Vagina (tissue), 2 donors: ENCODE data around the gene SULT4A1. TPM values are rescaled to one million over a fixed set of nuclear protein-coding genes. Genes with fewer than 3 reads are reported as not detected.

ENCODE experiments used
- DNase-seq, 2 donors: peaks; one replicate each; pipeline ENCODE4 v3.0.0-alpha.2; 2017; ENCODE audit errors: extremely low spot score in 2 of 2
- H3K27ac ChIP-seq: fragments of 200-600 bp; sonication (generic); one replicate; pipeline ENCODE4 v1.5.1; 2019
- H3K27me3 ChIP-seq: fragments of 200-600 bp; sonication (generic); one replicate; pipeline ENCODE4 v1.5.1; 2019
- H3K36me3 ChIP-seq, 2 donors: fragments of 200-600 bp; sonication (generic); one replicate each; pipeline ENCODE4 v1.5.1; 2017 to 2019
- H3K4me1 ChIP-seq: fragments of 200-600 bp; sonication (generic); one replicate; pipeline ENCODE4 v1.5.1; 2019
- H3K4me3 ChIP-seq, 2 donors: fragments of 200-600 bp; sonication (generic); 1 replicate in 1 of 2; 2 replicates in 1 of 2; pipeline ENCODE4 v1.5.1; 2016 to 2019
- H3K9me3 ChIP-seq: fragments of 200-600 bp; sonication (generic); one replicate; pipeline ENCODE4 v1.5.1; 2019
- POLR2A ChIP-seq, 2 donors: fragments of 450-650 bp; IDR thresholded peaks; one replicate each; pipeline ENCODE4 v1.6.1; 2017; ENCODE audit warnings: antibody characterized with exemption in 2 of 2, mild to moderate bottlenecking in 2 of 2, moderate library complexity in 2 of 2
- POLR2AphosphoS5 ChIP-seq, 2 donors: sonication (generic); formaldehyde crosslinking; IDR thresholded peaks; one replicate each; pipeline ENCODE4 v1.9.0; 2017; ENCODE audit warnings: antibody characterized with exemption in 2 of 2, mild to moderate bottlenecking in 2 of 2, low read depth in 1 of 2; ENCODE audit not compliant: insufficient read depth in 1 of 2
- intact Hi-C: fragments of 100-400 bp; cut with DNase I; formaldehyde crosslinking; loops from one replicate; pipeline ENCODE4 v1.15.1; 2023
- total RNA-seq: library from RNA; depleted of rRNA; stranded (reverse); fragments of >200 nt; gene quantifications from one replicate; pipeline ENCODE4 v1.2.3, GENCODE V29; 2016
- TF ChIP-seq, protein P1 (sequence below), 3 experiments: fragments of 450-650 bp in 2 of 3; fragments of 200-600 bp in 1 of 3; sonication (generic) in 1 of 3; IDR thresholded peaks; one replicate each; pipeline ENCODE4 v1.5.1; 2017 to 2019; ENCODE audit warnings: antibody characterized with exemption in 3 of 3, mild to moderate bottlenecking in 2 of 3, moderate library complexity in 2 of 3

Gene SULT4A1
- total RNA-seq, 1 donor from 2014 or later = 3.2 TPM

DNA sequence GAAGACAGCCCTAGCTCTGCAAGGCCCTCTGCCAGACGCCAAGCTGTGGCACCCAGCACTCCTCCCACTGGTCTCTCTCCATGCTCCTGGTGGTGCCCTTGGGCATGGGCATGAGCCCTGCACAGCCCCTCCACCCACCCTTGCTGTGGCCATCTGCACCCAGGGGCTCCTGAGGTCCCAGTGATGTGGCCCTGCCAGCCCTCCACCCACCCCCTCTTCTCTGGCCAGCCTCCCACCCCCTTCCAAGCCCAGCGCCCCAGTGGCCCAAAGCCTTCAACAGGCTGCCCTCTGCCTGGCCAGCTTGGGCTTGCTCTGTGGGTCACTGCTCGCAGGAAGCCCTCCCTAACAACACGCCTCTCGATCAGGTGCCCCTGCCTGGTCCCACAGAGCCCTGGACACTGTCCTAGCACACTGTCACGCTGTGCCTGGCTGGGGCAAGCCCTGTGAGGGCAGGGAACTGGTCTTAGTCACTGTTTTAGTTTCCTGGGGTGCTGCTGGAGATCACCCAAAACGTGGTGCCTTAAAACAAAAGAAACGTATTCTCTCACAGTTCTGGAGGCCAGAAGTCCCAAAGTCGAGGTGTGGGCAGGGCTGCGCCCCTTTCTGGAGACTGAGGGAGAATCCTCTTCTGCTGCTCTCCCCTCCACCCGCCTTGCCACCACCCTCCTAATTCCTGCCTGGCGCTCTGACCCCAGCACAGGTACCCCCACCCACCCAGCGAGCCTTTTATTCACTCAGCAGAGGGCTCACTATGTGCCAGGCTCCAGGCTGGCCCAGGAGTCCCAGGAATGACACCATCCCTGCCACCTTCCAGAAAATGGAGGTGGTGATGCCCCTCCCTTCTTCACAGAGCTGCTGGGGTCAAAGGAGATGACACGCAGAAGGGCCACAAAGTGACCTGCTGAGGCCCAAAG lies 14.7 kb downstream of the SULT4A1 start:
- Histone ChIP-seq H3K36me3 (no peaks in the 10 kb centered on the region), H3K4me1 (no peaks in the 10 kb centered on the region), H3K4me3 (no peak overlapping the region), H3K27me3 (no peaks in the 10 kb centered on the region), H3K9me3 (no peaks in the 10 kb centered on the region), H3K27ac (no peak overlapping the region)
- intact Hi-C loops = no loop called here
- TF ChIP-seq, protein P1, sequence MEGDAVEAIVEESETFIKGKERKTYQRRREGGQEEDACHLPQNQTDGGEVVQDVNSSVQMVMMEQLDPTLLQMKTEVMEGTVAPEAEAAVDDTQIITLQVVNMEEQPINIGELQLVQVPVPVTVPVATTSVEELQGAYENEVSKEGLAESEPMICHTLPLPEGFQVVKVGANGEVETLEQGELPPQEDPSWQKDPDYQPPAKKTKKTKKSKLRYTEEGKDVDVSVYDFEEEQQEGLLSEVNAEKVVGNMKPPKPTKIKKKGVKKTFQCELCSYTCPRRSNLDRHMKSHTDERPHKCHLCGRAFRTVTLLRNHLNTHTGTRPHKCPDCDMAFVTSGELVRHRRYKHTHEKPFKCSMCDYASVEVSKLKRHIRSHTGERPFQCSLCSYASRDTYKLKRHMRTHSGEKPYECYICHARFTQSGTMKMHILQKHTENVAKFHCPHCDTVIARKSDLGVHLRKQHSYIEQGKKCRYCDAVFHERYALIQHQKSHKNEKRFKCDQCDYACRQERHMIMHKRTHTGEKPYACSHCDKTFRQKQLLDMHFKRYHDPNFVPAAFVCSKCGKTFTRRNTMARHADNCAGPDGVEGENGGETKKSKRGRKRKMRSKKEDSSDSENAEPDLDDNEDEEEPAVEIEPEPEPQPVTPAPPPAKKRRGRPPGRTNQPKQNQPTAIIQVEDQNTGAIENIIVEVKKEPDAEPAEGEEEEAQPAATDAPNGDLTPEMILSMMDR (IDR thresholded peaks at IDR 0.05) = no peak
- TF ChIP-seq POLR2AphosphoS5 (IDR thresholded peaks at IDR 0.05; ENCODE audit: insufficient read depth in 1 of 2, low read depth in 1 of 2) (no peak), POLR2A (IDR thresholded peaks at IDR 0.05) (no peak)
- no peak for DNase-seq

DNA sequence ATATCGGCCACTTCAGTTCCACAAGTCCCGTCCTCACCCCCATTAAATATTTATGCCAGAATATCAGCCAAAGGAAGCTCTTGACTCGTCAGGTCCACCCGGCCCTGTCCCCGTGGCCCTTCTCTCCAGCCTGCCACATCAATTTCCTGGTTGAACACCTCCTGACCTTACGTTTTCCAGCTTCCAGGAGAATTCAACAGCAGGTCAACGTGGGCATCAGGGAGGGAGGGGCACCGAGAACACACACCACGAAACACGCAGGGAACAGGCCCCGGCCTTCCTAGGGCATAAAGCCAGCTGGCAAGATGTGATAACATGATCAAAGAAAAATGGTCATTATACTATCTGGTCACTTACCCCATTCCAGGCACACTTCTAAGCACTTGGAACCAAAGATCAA lies 15.3 kb downstream of the SULT4A1 start:
- H3K27me3 ChIP-seq = no peaks in the 10 kb centered on the region
- H3K27ac ChIP-seq = no peak overlapping the region
- TF ChIP-seq, protein P1 (IDR thresholded peaks at IDR 0.05) = no peak
- no peak for TF ChIP-seq POLR2AphosphoS5 (IDR thresholded peaks at IDR 0.05; ENCODE audit: insufficient read depth in 1 of 2, low read depth in 1 of 2)
- no peak for TF ChIP-seq POLR2A (IDR thresholded peaks at IDR 0.05)
- H3K9me3 ChIP-seq = no peaks in the 10 kb centered on the region
- H3K36me3 ChIP-seq = no peaks in the 10 kb centered on the region
- no peaks in the 10 kb centered on the region for H3K4me1 ChIP-seq
- intact Hi-C loops = no loop called here
- no peak for DNase-seq
- H3K4me3 ChIP-seq = no peak overlapping the region

DNA sequence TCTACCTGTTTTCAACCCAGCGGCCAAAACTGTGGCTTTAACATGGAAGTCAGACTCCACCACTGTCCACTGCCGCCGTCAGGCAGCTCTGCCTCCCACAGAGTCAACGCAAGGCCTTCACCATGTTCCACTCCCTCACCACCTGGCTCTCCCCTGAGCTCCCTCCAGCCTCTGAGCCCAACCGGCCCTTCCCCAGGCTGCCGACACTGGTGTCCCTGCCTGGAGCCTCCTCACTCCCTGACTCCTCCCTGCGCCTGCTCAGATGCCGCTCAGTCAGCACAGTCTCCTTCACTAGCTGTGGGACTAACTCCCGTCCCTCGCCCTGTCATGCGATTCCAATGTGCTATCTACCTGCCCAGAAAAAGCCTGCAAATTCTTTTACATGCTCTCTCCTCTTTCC lies 16.3 kb downstream of the SULT4A1 start:
- no peaks in the 10 kb centered on the region for H3K36me3 ChIP-seq
- no peaks in the 10 kb centered on the region for H3K27me3 ChIP-seq
- no peaks in the 10 kb centered on the region for H3K4me1 ChIP-seq
- H3K4me3 ChIP-seq = no peak overlapping the region
- no peak overlapping the region for H3K27ac ChIP-seq
- no peaks in the 10 kb centered on the region for H3K9me3 ChIP-seq
- no peak for DNase-seq
- TF ChIP-seq, protein P1 (IDR thresholded peaks at IDR 0.05) = no peak
- TF ChIP-seq POLR2A (IDR thresholded peaks at IDR 0.05) (no peak), POLR2AphosphoS5 (IDR thresholded peaks at IDR 0.05; ENCODE audit: insufficient read depth in 1 of 2, low read depth in 1 of 2) (no peak)
- intact Hi-C loops = no loop called here

DNA sequence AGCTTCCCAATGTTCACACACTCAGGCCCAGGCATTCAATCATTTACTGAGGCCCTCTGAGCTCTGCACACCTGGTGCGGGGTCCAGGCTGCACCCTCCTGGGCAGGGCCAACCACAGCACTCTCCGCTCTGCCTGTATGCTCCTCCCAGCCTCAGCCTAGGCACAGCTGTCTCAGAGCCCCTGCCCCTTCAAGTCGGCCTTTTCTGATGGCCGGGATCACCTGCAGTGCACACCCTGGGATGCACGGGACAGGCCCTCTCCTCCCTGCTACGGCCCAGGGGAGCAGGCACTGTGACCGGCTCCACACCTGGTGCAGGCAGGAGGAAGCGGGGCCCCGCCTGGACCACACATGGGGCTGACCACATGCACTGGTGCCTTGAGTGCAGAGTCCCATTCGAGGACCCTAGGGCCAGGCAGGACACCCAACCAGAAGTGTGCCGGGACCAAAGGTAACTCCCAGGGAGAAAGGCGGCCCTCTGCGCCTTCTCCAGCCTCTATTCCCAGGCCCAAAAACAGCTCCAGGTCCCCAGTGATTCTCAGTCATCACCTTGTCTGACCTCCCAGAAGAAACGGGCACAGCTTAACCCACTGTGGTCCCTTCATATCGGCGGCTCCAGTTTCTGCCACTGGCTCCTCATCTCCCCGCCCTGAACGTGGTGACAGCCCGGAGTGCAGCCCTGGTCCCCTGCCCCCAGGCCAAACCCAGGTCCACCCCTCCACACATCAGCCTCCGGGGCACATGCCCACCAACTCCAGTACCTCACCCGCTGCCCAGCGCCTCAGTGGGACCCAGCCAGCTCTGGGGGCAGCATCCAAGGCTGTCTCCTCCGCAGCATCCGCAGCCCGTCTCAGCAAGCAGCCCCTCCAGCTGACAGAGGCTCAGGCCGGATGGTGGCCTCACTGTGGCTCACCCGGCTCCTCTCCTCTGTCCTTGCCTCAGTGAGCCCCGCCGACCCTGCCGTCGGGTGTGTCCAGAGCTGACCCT lies 17.5 kb downstream of the SULT4A1 start:
- no peak for DNase-seq
- TF ChIP-seq POLR2AphosphoS5 (IDR thresholded peaks at IDR 0.05; ENCODE audit: insufficient read depth in 1 of 2, low read depth in 1 of 2) (no peak), POLR2A (IDR thresholded peaks at IDR 0.05) (no peak)
- TF ChIP-seq, protein P1 (IDR thresholded peaks at IDR 0.05) = no peak
- H3K27me3 ChIP-seq = no peaks in the 10 kb centered on the region

More for the DNA sequence above, 17.5 kb downstream of the SULT4A1 start:
- H3K27ac ChIP-seq = no peak overlapping the region
- intact Hi-C loops = no loop called here
- H3K36me3 ChIP-seq = no peaks in the 10 kb centered on the region
- H3K9me3 ChIP-seq = no peaks in the 10 kb centered on the region
- no peak overlapping the region for H3K4me3 ChIP-seq
- no peaks in the 10 kb centered on the region for H3K4me1 ChIP-seq
